Measurements from ENCODE around the gene MAP3K5. TPM values are rescaled to one million over a fixed set of nuclear protein-coding genes. Genes with fewer than 3 reads are reported as not detected.

MAP3K5 gene
- total RNA-seq, 1 experiment from 2014 or later: 8.1 TPM

DNA sequence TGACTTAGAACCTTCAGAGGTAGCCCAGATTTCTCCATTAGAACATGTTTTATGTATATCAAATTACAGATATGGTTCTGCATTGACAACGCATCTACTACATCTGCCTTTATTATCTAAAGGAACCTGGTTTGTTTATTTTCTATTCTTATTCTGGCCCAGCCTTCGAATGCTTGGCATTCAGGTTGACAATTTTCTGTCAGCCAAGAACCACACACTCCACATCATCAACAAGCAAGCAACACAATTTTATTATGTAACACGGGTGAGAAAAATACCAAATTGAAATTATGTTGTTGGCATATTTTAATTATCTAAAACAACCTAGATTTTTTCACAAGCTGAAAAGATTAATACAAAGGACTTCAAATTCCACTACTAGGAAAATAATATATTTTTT, 14.6 kb downstream of the MAP3K5 start:
- BruUV-seq (replicated peaks): no TSS peak
- Histone ChIP-seq H3K4me1 (ENCODE audit: control insufficient read depth, insufficient read depth, low read length) (no peaks in the 10 kb centered on the region; the same call in 1 of the 2 replicates), H3K9me3 (ENCODE audit: control insufficient read depth, insufficient read depth, low read depth, low read length) (no peaks in the 10 kb centered on the region), H3K4me3 (ENCODE audit: low read depth in 2 of 2, low read length in 2 of 2) (no peak overlapping the region), H3K27me3 (ENCODE audit: control insufficient read depth, insufficient read depth, low read length) (no peaks in the 10 kb centered on the region), H3K36me3 (ENCODE audit: control insufficient read depth, insufficient read depth, low read length) (no peaks in the 10 kb centered on the region), H3K27ac (ENCODE audit: low read length) (no peak overlapping the region)
- ATAC-seq (no peak), DNase-seq (ENCODE audit: low read depth, low spot score) (no peak)
- CTCF ChIA-PET: no interaction called here
- TF ChIP-seq SIN3A (IDR thresholded peaks at IDR 0.05; ENCODE audit: borderline replicate concordance, insufficient read depth, low read depth, low read length) (no peak), POLR2AphosphoS5 (IDR thresholded peaks at IDR 0.05; ENCODE audit: low read depth, low read length) (no peak), TCF7L2 (IDR thresholded peaks at IDR 0.05; ENCODE audit: low read depth, low read length) (no peak)
- TF ChIP-seq, protein P1, sequence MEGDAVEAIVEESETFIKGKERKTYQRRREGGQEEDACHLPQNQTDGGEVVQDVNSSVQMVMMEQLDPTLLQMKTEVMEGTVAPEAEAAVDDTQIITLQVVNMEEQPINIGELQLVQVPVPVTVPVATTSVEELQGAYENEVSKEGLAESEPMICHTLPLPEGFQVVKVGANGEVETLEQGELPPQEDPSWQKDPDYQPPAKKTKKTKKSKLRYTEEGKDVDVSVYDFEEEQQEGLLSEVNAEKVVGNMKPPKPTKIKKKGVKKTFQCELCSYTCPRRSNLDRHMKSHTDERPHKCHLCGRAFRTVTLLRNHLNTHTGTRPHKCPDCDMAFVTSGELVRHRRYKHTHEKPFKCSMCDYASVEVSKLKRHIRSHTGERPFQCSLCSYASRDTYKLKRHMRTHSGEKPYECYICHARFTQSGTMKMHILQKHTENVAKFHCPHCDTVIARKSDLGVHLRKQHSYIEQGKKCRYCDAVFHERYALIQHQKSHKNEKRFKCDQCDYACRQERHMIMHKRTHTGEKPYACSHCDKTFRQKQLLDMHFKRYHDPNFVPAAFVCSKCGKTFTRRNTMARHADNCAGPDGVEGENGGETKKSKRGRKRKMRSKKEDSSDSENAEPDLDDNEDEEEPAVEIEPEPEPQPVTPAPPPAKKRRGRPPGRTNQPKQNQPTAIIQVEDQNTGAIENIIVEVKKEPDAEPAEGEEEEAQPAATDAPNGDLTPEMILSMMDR (IDR thresholded peaks at IDR 0.05): no peak
- TF ChIP-seq, protein P2, sequence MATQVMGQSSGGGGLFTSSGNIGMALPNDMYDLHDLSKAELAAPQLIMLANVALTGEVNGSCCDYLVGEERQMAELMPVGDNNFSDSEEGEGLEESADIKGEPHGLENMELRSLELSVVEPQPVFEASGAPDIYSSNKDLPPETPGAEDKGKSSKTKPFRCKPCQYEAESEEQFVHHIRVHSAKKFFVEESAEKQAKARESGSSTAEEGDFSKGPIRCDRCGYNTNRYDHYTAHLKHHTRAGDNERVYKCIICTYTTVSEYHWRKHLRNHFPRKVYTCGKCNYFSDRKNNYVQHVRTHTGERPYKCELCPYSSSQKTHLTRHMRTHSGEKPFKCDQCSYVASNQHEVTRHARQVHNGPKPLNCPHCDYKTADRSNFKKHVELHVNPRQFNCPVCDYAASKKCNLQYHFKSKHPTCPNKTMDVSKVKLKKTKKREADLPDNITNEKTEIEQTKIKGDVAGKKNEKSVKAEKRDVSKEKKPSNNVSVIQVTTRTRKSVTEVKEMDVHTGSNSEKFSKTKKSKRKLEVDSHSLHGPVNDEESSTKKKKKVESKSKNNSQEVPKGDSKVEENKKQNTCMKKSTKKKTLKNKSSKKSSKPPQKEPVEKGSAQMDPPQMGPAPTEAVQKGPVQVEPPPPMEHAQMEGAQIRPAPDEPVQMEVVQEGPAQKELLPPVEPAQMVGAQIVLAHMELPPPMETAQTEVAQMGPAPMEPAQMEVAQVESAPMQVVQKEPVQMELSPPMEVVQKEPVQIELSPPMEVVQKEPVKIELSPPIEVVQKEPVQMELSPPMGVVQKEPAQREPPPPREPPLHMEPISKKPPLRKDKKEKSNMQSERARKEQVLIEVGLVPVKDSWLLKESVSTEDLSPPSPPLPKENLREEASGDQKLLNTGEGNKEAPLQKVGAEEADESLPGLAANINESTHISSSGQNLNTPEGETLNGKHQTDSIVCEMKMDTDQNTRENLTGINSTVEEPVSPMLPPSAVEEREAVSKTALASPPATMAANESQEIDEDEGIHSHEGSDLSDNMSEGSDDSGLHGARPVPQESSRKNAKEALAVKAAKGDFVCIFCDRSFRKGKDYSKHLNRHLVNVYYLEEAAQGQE (IDR thresholded peaks at IDR 0.05; ENCODE audit: insufficient read depth in 1 of 2, low read depth in 2 of 2, low read length in 1 of 2): no peak
- intact Hi-C loops (cut with micrococcal nuclease; ENCODE audit: unreplicated experiment): no loop called here
- POLR2A ChIA-PET: no interaction called here
- in situ Hi-C loops (cut with HindIII; ENCODE audit: low pct_unique_long_range_greater_than_20kb, low sequenced_read_pairs): no loop called here

DNA sequence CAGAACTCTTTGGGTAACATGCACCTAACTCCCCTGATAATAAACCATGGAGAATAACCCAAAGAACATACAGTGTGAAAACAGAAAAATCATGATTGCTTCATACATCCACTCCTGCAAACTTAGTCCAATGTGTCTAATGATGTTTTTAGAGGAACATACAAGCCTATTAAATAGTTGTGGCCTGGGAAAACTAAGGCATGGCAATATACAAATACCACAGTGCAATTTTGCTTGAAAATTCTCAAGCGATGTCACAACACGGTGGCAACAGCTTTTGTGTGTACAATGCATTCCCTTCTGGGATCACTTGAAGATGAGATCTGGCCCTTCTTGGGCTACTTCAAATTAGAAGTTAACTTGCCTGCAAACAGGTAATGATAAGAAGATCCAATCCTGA, 16.7 kb downstream of the MAP3K5 start:
- ATAC-seq (no peak), DNase-seq (ENCODE audit: low read depth, low spot score) (no peak)
- Histone ChIP-seq H3K27me3 (ENCODE audit: control insufficient read depth, insufficient read depth, low read length) (no peaks in the 10 kb centered on the region), H3K36me3 (ENCODE audit: control insufficient read depth, insufficient read depth, low read length) (no peaks in the 10 kb centered on the region), H3K9me3 (ENCODE audit: control insufficient read depth, insufficient read depth, low read depth, low read length) (no peaks in the 10 kb centered on the region), H3K4me1 (ENCODE audit: control insufficient read depth, insufficient read depth, low read length) (no peaks in the 10 kb centered on the region; the same call in 1 of the 2 replicates), H3K4me3 (ENCODE audit: low read depth in 2 of 2, low read length in 2 of 2) (no peak overlapping the region), H3K27ac (ENCODE audit: low read length) (no peak overlapping the region)
- TF ChIP-seq, protein P1 (IDR thresholded peaks at IDR 0.05): no peak
- TF ChIP-seq TCF7L2 (IDR thresholded peaks at IDR 0.05; ENCODE audit: low read depth, low read length): no peak
- TF ChIP-seq, protein P2 (IDR thresholded peaks at IDR 0.05; ENCODE audit: insufficient read depth in 1 of 2, low read depth in 2 of 2, low read length in 1 of 2): no peak
- no peak for TF ChIP-seq SIN3A (IDR thresholded peaks at IDR 0.05; ENCODE audit: borderline replicate concordance, insufficient read depth, low read depth, low read length)
- TF ChIP-seq POLR2AphosphoS5 (IDR thresholded peaks at IDR 0.05; ENCODE audit: low read depth, low read length): no peak
- in situ Hi-C loops (cut with HindIII; ENCODE audit: low pct_unique_long_range_greater_than_20kb, low sequenced_read_pairs) (no loop called here), intact Hi-C loops (cut with micrococcal nuclease; ENCODE audit: unreplicated experiment) (no loop called here)
- ChIA-PET CTCF (no interaction called here), POLR2A (no interaction called here)
- no TSS peak for BruUV-seq (replicated peaks)

Measured in Panc1 (cell line).